Nephron (organoid): Measurements from ENCODE around the gene ERP27.

ENCODE experiments used
- H3K27ac Mint-ChIP-seq, 3 experiments: 2 replicates each; pipeline ENCODE4 v1.8.0; 2020; ENCODE audit warnings: mixed read lengths in 3 of 3, mild to moderate bottlenecking in 2 of 3, moderate library complexity in 1 of 3
- H3K27me3 Mint-ChIP-seq: 2 replicates; pipeline ENCODE4 v1.8.0; 2021; ENCODE audit warnings: low read depth, mild to moderate bottlenecking, moderate library complexity, mixed read lengths
- H3K36me3 Mint-ChIP-seq: 2 replicates; pipeline ENCODE4 v1.8.0; 2020; ENCODE audit warnings: low read depth, mixed read lengths
- H3K4me1 Mint-ChIP-seq: 2 replicates; pipeline ENCODE4 v1.8.0; 2020; ENCODE audit warnings: mixed read lengths
- H3K4me3 Mint-ChIP-seq, 3 experiments: 2 replicates each; pipeline ENCODE4 v1.8.0; 2020; ENCODE audit warnings: mild to moderate bottlenecking in 3 of 3, mixed read lengths in 3 of 3, moderate library complexity in 2 of 3
- H3K9me3 Mint-ChIP-seq: 2 replicates; pipeline ENCODE4 v1.8.0; 2020; ENCODE audit warnings: mixed read lengths
- TF ChIP-seq, protein P1 (sequence below), 3 experiments: fragments of 200-600 bp; sonication (generic); IDR thresholded peaks; one replicate each; pipeline ENCODE4 v1.5.0; 2021; ENCODE audit warnings: antibody characterized with exemption in 3 of 3; ENCODE audit not compliant: unreplicated experiment in 3 of 3

Gene ERP27

GRCh38 chr12:14879222-14879933 is 59.0 kb downstream of the ERP27 start:
- Mint-ChIP-seq H3K27ac (peak overlapping the region in 2 of 3 experiments; percentile 12 to 24), H3K4me3 (peak overlapping the region in 1 of 3 experiments; percentile 41), H3K36me3 (no peaks in the 10 kb centered on the region), H3K9me3 (no peaks in the 10 kb centered on the region), H3K27me3 (no peaks in the 10 kb centered on the region), H3K4me1 (peaks cover 31% of the 10 kb centered on the region)
- TF ChIP-seq, protein P1, sequence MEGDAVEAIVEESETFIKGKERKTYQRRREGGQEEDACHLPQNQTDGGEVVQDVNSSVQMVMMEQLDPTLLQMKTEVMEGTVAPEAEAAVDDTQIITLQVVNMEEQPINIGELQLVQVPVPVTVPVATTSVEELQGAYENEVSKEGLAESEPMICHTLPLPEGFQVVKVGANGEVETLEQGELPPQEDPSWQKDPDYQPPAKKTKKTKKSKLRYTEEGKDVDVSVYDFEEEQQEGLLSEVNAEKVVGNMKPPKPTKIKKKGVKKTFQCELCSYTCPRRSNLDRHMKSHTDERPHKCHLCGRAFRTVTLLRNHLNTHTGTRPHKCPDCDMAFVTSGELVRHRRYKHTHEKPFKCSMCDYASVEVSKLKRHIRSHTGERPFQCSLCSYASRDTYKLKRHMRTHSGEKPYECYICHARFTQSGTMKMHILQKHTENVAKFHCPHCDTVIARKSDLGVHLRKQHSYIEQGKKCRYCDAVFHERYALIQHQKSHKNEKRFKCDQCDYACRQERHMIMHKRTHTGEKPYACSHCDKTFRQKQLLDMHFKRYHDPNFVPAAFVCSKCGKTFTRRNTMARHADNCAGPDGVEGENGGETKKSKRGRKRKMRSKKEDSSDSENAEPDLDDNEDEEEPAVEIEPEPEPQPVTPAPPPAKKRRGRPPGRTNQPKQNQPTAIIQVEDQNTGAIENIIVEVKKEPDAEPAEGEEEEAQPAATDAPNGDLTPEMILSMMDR (IDR thresholded peaks at IDR 0.05; ENCODE audit: unreplicated experiment in 3 of 3): no peak

- H3K36me3 Mint-ChIP-seq: no peaks in the 10 kb centered on the region
- peaks cover 24% of the 10 kb centered on the region for H3K4me1 Mint-ChIP-seq
- no peaks in the 10 kb centered on the region for H3K9me3 Mint-ChIP-seq
Measured at GRCh38 chr12:14878488-14878887, 59.8 kb downstream of the ERP27 start.

GRCh38 chr12:14876833-14877232 is 61.5 kb downstream of the ERP27 start:
- Mint-ChIP-seq H3K4me3 (no peak overlapping the region), H3K27me3 (no peaks in the 10 kb centered on the region), H3K4me1 (peaks cover 14% of the 10 kb centered on the region), H3K36me3 (no peaks in the 10 kb centered on the region), H3K27ac (no peak overlapping the region), H3K9me3 (no peaks in the 10 kb centered on the region)
- TF ChIP-seq, protein P1 (IDR thresholded peaks at IDR 0.05; ENCODE audit: unreplicated experiment in 3 of 3): no peak

More at GRCh38 chr12:14878488-14878887, 59.8 kb downstream of the ERP27 start:
- no peak overlapping the region for H3K27ac Mint-ChIP-seq
- no peaks in the 10 kb centered on the region for H3K27me3 Mint-ChIP-seq
- H3K4me3 Mint-ChIP-seq: no peak overlapping the region
- TF ChIP-seq, protein P1 (IDR thresholded peaks at IDR 0.05; ENCODE audit: unreplicated experiment in 3 of 3): no peak

DNA sequence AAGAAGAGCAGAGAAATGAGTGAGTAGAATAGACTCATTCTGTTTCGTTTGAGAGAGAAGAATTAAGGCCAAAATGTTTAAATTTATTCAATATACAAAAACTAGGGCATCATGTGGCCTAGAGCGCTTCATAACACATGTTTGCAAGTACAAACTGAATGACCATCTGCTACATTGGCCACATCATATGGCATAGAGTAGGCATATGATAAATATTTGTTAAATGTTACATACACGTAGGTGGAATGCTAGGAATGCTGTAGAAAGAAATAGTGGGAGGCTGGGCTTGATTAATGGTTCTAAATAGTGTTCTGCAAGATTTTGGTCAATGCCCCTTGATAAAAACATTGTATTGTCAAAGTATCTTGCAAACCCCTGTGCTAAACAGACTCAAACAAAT is 63.5 kb downstream of the ERP27 start:
- TF ChIP-seq, protein P1 (IDR thresholded peaks at IDR 0.05; ENCODE audit: unreplicated experiment in 3 of 3): no peak
- Mint-ChIP-seq H3K27me3 (no peaks in the 10 kb centered on the region), H3K4me1 (peaks cover 5% of the 10 kb centered on the region), H3K9me3 (peaks cover 2% of the 10 kb centered on the region), H3K36me3 (no peaks in the 10 kb centered on the region), H3K4me3 (no peak overlapping the region), H3K27ac (no peak overlapping the region)

- H3K36me3 Mint-ChIP-seq: no peaks in the 10 kb centered on the region
- TF ChIP-seq, protein P1 (IDR thresholded peaks at IDR 0.05; ENCODE audit: unreplicated experiment in 3 of 3): no peak
- H3K27me3 Mint-ChIP-seq: no peaks in the 10 kb centered on the region
- no peaks in the 10 kb centered on the region for H3K4me1 Mint-ChIP-seq
- no peak overlapping the region for H3K4me3 Mint-ChIP-seq
- H3K9me3 Mint-ChIP-seq: peaks cover 3% of the 10 kb centered on the region
- no peak overlapping the region for H3K27ac Mint-ChIP-seq
Measured at GRCh38 chr12:14873440-14874185, 64.7 kb downstream of the ERP27 start.
